GM23338 (cell line): ENCODE data around the gene PITPNC1. TPM values are rescaled to one million over a fixed set of nuclear protein-coding genes. Genes with fewer than 3 reads are reported as not detected.

ENCODE experiments used
- ATAC-seq: fragments of 200-7000 bp; cut with Tn5 transposase; 3 replicates; pipeline ENCODE4 v1.9.1; 2020
- DNase-seq: peaks from one replicate; pipeline ENCODE4 v3.0.0-alpha.2; 2015; ENCODE audit warnings: low spot score
- H2AFZ ChIP-seq: fragments of 200-600 bp; sonication (generic); 2 replicates; pipeline ENCODE4 v1.8.0; 2016; ENCODE audit warnings: antibody characterized with exemption, mild to moderate bottlenecking, moderate library complexity
- H3F3A ChIP-seq: fragments of 200-600 bp; sonication (generic); replicated peaks from 2 replicates; pipeline ENCODE4 v1.8.0; 2017; ENCODE audit warnings: antibody characterized with exemption, mixed run types, low read depth
- H3K27ac ChIP-seq: fragments of 200-600 bp; sonication (generic); 2 replicates; pipeline ENCODE4 v1.6.1; 2016; ENCODE audit warnings: low read depth
- H3K27me3 ChIP-seq: fragments of 200-600 bp; sonication (generic); 2 replicates; pipeline ENCODE4 v1.8.0; 2016; ENCODE audit warnings: mild to moderate bottlenecking, mixed run types, moderate library complexity; ENCODE audit not compliant: insufficient read depth
- H3K36me3 ChIP-seq: fragments of 200-600 bp; sonication (generic); 2 replicates; pipeline ENCODE4 v1.8.0; 2016; ENCODE audit warnings: mild to moderate bottlenecking; ENCODE audit not compliant: insufficient read depth
- H3K4me1 ChIP-seq: fragments of 200-600 bp; sonication (generic); 2 replicates; pipeline ENCODE4 v1.8.0; 2016; ENCODE audit warnings: mild to moderate bottlenecking, moderate library complexity; ENCODE audit not compliant: insufficient read depth
- H3K4me2 ChIP-seq: fragments of 200-600 bp; sonication (generic); 2 replicates; pipeline ENCODE4 v1.7.1; 2017; ENCODE audit warnings: mixed run types
- H3K4me3 ChIP-seq: fragments of 200-600 bp; sonication (generic); 2 replicates; pipeline ENCODE4 v1.6.1; 2016; ENCODE audit warnings: mixed run types
- H3K79me2 ChIP-seq: fragments of 200-600 bp; sonication (generic); replicated peaks from 2 replicates; pipeline ENCODE4 v1.8.0; 2017; ENCODE audit warnings: mild to moderate bottlenecking; ENCODE audit not compliant: insufficient read depth
- H3K9me2 ChIP-seq: fragments of 200-600 bp; sonication (generic); 2 replicates; pipeline ENCODE4 v1.8.0; 2017; ENCODE audit not compliant: insufficient read depth
- H4K20me1 ChIP-seq: fragments of 200-600 bp; sonication (generic); replicated peaks from 2 replicates; pipeline ENCODE4 v1.8.0; 2017; ENCODE audit warnings: mild to moderate bottlenecking; ENCODE audit not compliant: insufficient read depth
- H3K27ac Mint-ChIP-seq: 2 replicates; pipeline ENCODE4 v1.8.0; 2020; ENCODE audit warnings: inconsistent platforms, mild to moderate bottlenecking, moderate library complexity, mixed read lengths
- H3K27me3 Mint-ChIP-seq: 3 replicates; pipeline ENCODE4 v1.8.0; 2022; ENCODE audit warnings: low read depth, mild to moderate bottlenecking, moderate library complexity, mixed read lengths, inconsistent platforms; ENCODE audit not compliant: insufficient read depth, poor library complexity
- H3K36me3 Mint-ChIP-seq: 3 replicates; pipeline ENCODE4 v1.8.0; 2021; ENCODE audit warnings: low read depth, mild to moderate bottlenecking, inconsistent platforms, moderate library complexity, mixed read lengths
- H3K4me1 Mint-ChIP-seq: 3 replicates; pipeline ENCODE4 v1.8.0; 2020; ENCODE audit warnings: mild to moderate bottlenecking, inconsistent platforms, mixed read lengths
- H3K4me3 Mint-ChIP-seq: 3 replicates; pipeline ENCODE4 v1.8.0; 2021; ENCODE audit warnings: moderate library complexity, mild to moderate bottlenecking, inconsistent platforms, mixed read lengths
- H3K9me3 Mint-ChIP-seq: 3 replicates; pipeline ENCODE4 v1.8.0; 2020; ENCODE audit warnings: moderate library complexity, mild to moderate bottlenecking, inconsistent platforms, mixed read lengths
- CREB1 ChIP-seq: fragments of 250-450 bp; sonication (Bioruptor Pico); IDR thresholded peaks from 2 replicates; pipeline ENCODE4 v1.5.0; 2020; ENCODE audit warnings: low read depth, mild to moderate bottlenecking, moderate library complexity
- CTCF ChIP-seq, 2 experiments: fragments of 200-600 bp in 1 of 2; sonication (generic) in 1 of 2; conservative IDR thresholded peaks; 2 replicates each; pipeline versions ENCODE4 v1.5.1 to v1.6.1; 2016 to 2017; ENCODE audit warnings: antibody characterized with exemption in 2 of 2, low read depth in 2 of 2, mild to moderate bottlenecking in 2 of 2, moderate library complexity in 1 of 2
- ETS1 ChIP-seq: IDR thresholded peaks from 2 replicates; pipeline ENCODE4 v1.6.1; 2016; ENCODE audit warnings: antibody characterized with exemption
- EZH2 ChIP-seq: fragments of 200-600 bp; sonication (generic); IDR thresholded peaks from one replicate; pipeline ENCODE4 v1.8.0; 2017; ENCODE audit warnings: antibody characterized with exemption, mild to moderate bottlenecking, low read depth; ENCODE audit not compliant: unreplicated experiment
- EZH2phosphoT487 ChIP-seq: fragments of 200-600 bp; sonication (generic); IDR thresholded peaks from one replicate; pipeline ENCODE4 v1.8.1; 2018; ENCODE audit warnings: antibody characterized with exemption; ENCODE audit not compliant: unreplicated experiment
- JUNB ChIP-seq: IDR thresholded peaks from one replicate; pipeline ENCODE4 v1.6.1; 2016; ENCODE audit warnings: antibody characterized with exemption; ENCODE audit not compliant: unreplicated experiment
- NANOG ChIP-seq: IDR thresholded peaks from 2 replicates; pipeline ENCODE4 v1.6.1; 2016; ENCODE audit warnings: antibody characterized with exemption, borderline replicate concordance
- POLR2AphosphoS5 ChIP-seq: IDR thresholded peaks from 2 replicates; pipeline ENCODE4 v1.6.1; 2016; ENCODE audit warnings: antibody characterized with exemption, low read depth
- STAT1 ChIP-seq: IDR thresholded peaks from one replicate; pipeline ENCODE4 v1.6.1; 2016; ENCODE audit warnings: antibody characterized with exemption; ENCODE audit not compliant: unreplicated experiment
- ZNF114 ChIP-seq: fragments of 250-450 bp; sonication (Bioruptor Pico); IDR thresholded peaks from 2 replicates; pipeline ENCODE4 v1.5.0; 2020; ENCODE audit warnings: mild to moderate bottlenecking, moderate library complexity
- ZNF331 ChIP-seq: fragments of 250-450 bp; sonication (Bioruptor Pico); IDR thresholded peaks from 2 replicates; pipeline ENCODE4 v1.5.0; 2020; ENCODE audit warnings: low read depth, mild to moderate bottlenecking, moderate library complexity
- polyA plus RNA-seq: library from polyadenylated mRNA; unstranded; fragments of >200 nt; fragmentation: Nextera tagmentation; extraction: Ambion mirVana; gene quantifications from 2 replicates; pipeline ENCODE4 v1.2.1, GENCODE V29; 2016
- total RNA-seq: library from RNA; depleted of rRNA; stranded (reverse); fragments of >200 nt; shearing (Covaris generic); gene quantifications from 2 replicates; pipeline ENCODE4 v1.2.3, GENCODE V29; 2014
- TF ChIP-seq, protein P1 (sequence below): IDR thresholded peaks from one replicate; pipeline ENCODE4 v1.6.1; 2018; ENCODE audit warnings: antibody characterized with exemption; ENCODE audit not compliant: unreplicated experiment
- TF ChIP-seq, protein P2 (sequence below): fragments of 250-450 bp; sonication (Bioruptor Pico); IDR thresholded peaks from 2 replicates; pipeline ENCODE4 v1.5.0; 2020; ENCODE audit warnings: mild to moderate bottlenecking, moderate library complexity

Gene PITPNC1
- total and polyA plus RNA-seq, 2 experiments from 2014 or later, result 23.0 to 32.6 TPM

DNA sequence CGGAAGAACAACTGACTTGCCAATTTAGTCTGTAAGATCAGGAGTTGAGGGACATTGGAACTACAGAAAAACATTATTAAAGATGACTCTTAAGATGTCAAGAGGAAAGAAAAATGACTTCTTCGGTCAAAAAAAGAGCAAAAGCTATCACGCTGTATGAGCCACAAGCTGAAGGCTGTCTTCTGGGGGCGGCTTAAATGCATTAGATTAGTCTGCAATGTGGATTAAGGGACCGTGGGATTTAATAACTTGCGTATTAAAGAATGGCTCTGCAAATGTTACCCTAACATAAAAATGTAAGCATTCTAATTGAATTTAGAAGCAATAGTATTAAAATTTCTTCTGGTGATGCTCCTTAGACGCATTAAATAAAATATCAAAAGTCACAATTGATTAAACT, 108.6 kb downstream of the PITPNC1 start:
- DNase-seq (no peak), ATAC-seq (no peak)
- no peak overlapping the region for H3K27ac ChIP-seq
- peaks cover 92% of the 10 kb centered on the region for H3K79me2 ChIP-seq
- H3K9me3 Mint-ChIP-seq, result no peaks in the 10 kb centered on the region
- H3K4me1 ChIP-seq, result peaks cover 10% of the 10 kb centered on the region
- no peaks in the 10 kb centered on the region for H3K36me3 ChIP-seq
- H3K27ac Mint-ChIP-seq, result no peak overlapping the region
- H3K4me1 Mint-ChIP-seq, result peaks cover 22% of the 10 kb centered on the region
- TF ChIP-seq, protein P1, sequence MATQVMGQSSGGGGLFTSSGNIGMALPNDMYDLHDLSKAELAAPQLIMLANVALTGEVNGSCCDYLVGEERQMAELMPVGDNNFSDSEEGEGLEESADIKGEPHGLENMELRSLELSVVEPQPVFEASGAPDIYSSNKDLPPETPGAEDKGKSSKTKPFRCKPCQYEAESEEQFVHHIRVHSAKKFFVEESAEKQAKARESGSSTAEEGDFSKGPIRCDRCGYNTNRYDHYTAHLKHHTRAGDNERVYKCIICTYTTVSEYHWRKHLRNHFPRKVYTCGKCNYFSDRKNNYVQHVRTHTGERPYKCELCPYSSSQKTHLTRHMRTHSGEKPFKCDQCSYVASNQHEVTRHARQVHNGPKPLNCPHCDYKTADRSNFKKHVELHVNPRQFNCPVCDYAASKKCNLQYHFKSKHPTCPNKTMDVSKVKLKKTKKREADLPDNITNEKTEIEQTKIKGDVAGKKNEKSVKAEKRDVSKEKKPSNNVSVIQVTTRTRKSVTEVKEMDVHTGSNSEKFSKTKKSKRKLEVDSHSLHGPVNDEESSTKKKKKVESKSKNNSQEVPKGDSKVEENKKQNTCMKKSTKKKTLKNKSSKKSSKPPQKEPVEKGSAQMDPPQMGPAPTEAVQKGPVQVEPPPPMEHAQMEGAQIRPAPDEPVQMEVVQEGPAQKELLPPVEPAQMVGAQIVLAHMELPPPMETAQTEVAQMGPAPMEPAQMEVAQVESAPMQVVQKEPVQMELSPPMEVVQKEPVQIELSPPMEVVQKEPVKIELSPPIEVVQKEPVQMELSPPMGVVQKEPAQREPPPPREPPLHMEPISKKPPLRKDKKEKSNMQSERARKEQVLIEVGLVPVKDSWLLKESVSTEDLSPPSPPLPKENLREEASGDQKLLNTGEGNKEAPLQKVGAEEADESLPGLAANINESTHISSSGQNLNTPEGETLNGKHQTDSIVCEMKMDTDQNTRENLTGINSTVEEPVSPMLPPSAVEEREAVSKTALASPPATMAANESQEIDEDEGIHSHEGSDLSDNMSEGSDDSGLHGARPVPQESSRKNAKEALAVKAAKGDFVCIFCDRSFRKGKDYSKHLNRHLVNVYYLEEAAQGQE, result no peak
- TF ChIP-seq CTCF (conservative IDR thresholded peaks at IDR 0.05; ENCODE audit: low read depth in 2 of 2) (no peak), EZH2phosphoT487 (no peak), ZNF114 (no peak), EZH2 (no peak), NANOG (no peak), POLR2AphosphoS5 (no peak), CREB1 (no peak), STAT1 (no peak), ETS1 (no peak), ZNF331 (CRISPR knock-in tag) (no peak), JUNB (no peak)
- TF ChIP-seq, protein P2, sequence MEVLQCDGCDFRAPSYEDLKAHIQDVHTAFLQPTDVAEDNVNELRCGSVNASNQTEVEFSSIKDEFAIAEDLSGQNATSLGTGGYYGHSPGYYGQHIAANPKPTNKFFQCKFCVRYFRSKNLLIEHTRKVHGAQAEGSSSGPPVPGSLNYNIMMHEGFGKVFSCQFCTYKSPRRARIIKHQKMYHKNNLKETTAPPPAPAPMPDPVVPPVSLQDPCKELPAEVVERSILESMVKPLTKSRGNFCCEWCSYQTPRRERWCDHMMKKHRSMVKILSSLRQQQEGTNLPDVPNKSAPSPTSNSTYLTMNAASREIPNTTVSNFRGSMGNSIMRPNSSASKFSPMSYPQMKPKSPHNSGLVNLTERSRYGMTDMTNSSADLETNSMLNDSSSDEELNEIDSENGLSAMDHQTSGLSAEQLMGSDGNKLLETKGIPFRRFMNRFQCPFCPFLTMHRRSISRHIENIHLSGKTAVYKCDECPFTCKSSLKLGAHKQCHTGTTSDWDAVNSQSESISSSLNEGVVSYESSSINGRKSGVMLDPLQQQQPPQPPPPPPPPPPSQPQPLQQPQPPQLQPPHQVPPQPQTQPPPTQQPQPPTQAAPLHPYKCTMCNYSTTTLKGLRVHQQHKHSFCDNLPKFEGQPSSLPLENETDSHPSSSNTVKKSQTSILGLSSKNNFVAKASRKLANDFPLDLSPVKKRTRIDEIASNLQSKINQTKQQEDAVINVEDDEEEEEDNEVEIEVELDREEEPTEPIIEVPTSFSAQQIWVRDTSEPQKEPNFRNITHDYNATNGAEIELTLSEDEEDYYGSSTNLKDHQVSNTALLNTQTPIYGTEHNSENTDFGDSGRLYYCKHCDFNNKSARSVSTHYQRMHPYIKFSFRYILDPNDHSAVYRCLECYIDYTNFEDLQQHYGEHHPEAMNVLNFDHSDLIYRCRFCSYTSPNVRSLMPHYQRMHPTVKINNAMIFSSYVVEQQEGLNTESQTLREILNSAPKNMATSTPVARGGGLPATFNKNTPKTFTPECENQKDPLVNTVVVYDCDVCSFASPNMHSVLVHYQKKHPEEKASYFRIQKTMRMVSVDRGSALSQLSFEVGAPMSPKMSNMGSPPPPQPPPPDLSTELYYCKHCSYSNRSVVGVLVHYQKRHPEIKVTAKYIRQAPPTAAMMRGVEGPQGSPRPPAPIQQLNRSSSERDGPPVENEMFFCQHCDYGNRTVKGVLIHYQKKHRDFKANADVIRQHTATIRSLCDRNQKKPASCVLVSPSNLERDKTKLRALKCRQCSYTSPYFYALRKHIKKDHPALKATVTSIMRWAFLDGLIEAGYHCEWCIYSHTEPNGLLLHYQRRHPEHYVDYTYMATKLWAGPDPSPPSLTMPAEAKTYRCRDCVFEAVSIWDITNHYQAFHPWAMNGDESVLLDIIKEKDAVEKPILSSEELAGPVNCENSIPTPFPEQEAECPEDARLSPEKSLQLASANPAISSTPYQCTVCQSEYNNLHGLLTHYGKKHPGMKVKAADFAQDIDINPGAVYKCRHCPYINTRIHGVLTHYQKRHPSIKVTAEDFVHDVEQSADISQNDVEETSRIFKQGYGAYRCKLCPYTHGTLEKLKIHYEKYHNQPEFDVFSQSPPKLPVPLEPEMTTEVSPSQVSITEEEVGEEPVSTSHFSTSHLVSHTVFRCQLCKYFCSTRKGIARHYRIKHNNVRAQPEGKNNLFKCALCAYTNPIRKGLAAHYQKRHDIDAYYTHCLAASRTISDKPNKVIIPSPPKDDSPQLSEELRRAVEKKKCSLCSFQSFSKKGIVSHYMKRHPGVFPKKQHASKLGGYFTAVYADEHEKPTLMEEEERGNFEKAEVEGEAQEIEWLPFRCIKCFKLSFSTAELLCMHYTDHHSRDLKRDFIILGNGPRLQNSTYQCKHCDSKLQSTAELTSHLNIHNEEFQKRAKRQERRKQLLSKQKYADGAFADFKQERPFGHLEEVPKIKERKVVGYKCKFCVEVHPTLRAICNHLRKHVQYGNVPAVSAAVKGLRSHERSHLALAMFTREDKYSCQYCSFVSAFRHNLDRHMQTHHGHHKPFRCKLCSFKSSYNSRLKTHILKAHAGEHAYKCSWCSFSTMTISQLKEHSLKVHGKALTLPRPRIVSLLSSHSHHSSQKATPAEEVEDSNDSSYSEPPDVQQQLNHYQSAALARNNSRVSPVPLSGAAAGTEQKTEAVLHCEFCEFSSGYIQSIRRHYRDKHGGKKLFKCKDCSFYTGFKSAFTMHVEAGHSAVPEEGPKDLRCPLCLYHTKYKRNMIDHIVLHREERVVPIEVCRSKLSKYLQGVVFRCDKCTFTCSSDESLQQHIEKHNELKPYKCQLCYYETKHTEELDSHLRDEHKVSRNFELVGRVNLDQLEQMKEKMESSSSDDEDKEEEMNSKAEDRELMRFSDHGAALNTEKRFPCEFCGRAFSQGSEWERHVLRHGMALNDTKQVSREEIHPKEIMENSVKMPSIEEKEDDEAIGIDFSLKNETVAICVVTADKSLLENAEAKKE (CRISPR knock-in tag), result no peak
- peaks cover 10% of the 10 kb centered on the region; the same call in 2 of the 3 replicates for H3K36me3 Mint-ChIP-seq
- no peaks in the 10 kb centered on the region for H3K9me2 ChIP-seq
- no peak overlapping the region for H3K4me2 ChIP-seq
- H3K27me3 Mint-ChIP-seq, result peaks cover 2% of the 10 kb centered on the region
- no peaks in the 10 kb centered on the region for H3K27me3 ChIP-seq
- no peak overlapping the region for H2AFZ ChIP-seq
- no peaks in the 10 kb centered on the region for H4K20me1 ChIP-seq
- H3K4me3 ChIP-seq, result no peak overlapping the region
- H3F3A ChIP-seq, result no peaks in the 10 kb centered on the region; the same call in 1 of the 2 replicates
- H3K4me3 Mint-ChIP-seq, result no peak overlapping the region
